ENCODE data around the gene ASPSCR1. TPM values are rescaled to one million over a fixed set of nuclear protein-coding genes. Genes with fewer than 3 reads are reported as not detected.

ASPSCR1 gene
- total and polyA plus RNA-seq, 10 of the 15 experiments (the other 5 are each of a cell fraction or from before 2014, with no cell fraction given): 1.5 to 48.4 (median 25.4) TPM

DNA sequence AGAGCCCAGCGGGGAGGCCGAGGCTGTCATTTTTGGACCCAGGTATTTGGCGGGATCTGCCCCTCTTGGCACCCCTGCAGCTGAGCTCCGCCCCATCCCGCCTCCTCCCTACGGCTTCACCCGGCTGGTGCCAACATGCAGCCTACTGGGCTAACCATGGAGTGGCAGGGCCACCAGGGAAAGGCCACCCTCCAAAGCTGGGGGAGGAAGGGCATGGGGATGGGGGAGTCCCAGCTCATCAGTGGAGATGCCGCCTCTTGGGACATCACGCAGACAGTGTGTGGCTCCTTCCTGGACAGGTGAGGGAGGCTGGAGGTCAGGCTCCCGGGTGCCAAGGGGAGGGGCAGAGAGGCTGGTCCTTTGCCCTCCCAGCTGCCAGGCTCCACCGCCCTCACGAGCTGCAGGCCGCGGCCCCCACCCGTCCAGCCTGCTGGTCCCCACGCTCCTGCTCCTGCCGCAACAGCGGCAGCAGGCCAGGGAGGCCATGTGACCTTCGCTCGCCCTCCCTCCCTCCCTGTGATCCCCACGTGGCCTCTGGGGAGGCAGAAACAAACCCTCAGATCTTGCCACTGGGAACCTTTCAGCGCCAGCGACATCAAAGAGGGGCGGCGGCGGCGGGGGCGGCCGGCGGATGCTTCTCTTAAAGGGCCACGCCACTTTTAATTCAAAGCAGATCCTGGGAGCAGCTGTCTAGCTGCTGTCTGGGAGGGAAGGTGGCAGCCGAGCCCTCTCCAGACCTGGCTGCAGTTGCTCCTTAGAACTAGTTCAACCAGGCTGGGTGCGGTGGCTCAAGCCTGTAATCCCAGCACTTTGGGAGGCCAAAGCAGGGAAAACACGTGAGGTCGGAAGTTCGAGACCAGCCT is 9.7 kb upstream of the ASPSCR1 start (continued):
- TF ChIP-seq DPF2 (IDR thresholded peaks at IDR 0.05) (no peak), WRNIP1 (IDR thresholded peaks at IDR 0.05; ENCODE audit: borderline replicate concordance, low read depth, low read length) (no peak), MXI1 (IDR thresholded peaks at IDR 0.05; ENCODE audit: low read depth, low read length) (0 out of 2 replicates have a peak, but pooled peaks have one; percentile 22), EZH2 (IDR thresholded peaks at IDR 0.05; ENCODE audit: borderline replicate concordance, control insufficient read depth, low read depth, low read length) (no peak), SUPT20H (IDR thresholded peaks at IDR 0.05; ENCODE audit: borderline replicate concordance, control insufficient read depth, low read depth, low read length) (no peak), NR2C2 (IDR thresholded peaks at IDR 0.05; ENCODE audit: borderline replicate concordance, control insufficient read depth, insufficient read length, low read depth) (no peak), BACH1 (IDR thresholded peaks at IDR 0.05; ENCODE audit: borderline replicate concordance) (no peak), ZNF384 (IDR thresholded peaks at IDR 0.05; ENCODE audit: borderline replicate concordance, low read depth, low read length) (no peak), BCLAF1 (IDR thresholded peaks at IDR 0.05) (no peak), YBX1 (IDR thresholded peaks at IDR 0.05) (no peak), CHD4 (IDR thresholded peaks at IDR 0.05) (no peak), FOXM1 (IDR thresholded peaks at IDR 0.05; ENCODE audit: low read depth, low read length) (no peak), ZBTB11 (CRISPR knock-in tag; IDR thresholded peaks at IDR 0.05) (no peak), POLR2A (IDR thresholded peaks at IDR 0.05; ENCODE audit: low read depth, low read length) (peak; percentile 76), NFXL1 (IDR thresholded peaks at IDR 0.05; ENCODE audit: borderline replicate concordance) (no peak)
- TF ChIP-seq, protein P1, sequence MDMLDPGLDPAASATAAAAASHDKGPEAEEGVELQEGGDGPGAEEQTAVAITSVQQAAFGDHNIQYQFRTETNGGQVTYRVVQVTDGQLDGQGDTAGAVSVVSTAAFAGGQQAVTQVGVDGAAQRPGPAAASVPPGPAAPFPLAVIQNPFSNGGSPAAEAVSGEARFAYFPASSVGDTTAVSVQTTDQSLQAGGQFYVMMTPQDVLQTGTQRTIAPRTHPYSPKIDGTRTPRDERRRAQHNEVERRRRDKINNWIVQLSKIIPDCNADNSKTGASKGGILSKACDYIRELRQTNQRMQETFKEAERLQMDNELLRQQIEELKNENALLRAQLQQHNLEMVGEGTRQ (IDR thresholded peaks at IDR 0.05; ENCODE audit: borderline replicate concordance, low read depth, low read length): peak; percentile 89
- TF ChIP-seq, protein P2, sequence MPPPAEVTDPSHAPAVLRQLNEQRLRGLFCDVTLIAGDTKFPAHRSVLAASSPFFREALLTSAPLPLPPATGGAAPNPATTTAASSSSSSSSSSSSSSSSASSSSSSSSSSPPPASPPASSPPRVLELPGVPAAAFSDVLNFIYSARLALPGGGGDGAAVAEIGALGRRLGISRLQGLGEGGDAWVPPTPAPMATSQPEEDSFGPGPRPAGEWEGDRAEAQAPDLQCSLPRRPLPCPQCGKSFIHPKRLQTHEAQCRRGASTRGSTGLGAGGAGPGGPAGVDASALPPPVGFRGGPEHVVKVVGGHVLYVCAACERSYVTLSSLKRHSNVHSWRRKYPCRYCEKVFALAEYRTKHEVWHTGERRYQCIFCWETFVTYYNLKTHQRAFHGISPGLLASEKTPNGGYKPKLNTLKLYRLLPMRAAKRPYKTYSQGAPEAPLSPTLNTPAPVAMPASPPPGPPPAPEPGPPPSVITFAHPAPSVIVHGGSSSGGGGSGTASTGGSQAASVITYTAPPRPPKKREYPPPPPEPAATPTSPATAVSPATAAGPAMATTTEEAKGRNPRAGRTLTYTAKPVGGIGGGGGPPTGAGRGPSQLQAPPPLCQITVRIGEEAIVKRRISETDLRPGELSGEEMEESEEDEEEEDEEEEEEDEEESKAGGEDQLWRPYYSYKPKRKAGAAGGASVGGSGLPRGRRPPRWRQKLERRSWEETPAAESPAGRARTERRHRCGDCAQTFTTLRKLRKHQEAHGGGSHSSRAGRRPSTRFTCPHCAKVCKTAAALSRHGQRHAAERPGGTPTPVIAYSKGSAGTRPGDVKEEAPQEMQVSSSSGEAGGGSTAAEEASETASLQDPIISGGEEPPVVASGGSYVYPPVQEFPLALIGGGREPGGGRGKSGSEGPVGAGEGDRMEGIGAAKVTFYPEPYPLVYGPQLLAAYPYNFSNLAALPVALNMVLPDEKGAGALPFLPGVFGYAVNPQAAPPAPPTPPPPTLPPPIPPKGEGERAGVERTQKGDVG (CRISPR knock-in tag; IDR thresholded peaks at IDR 0.05): no peak
